HepG2 (cell line): ENCODE results near the gene ITGAE. TPM values are rescaled to one million over a fixed set of nuclear protein-coding genes. Genes with fewer than 3 reads are reported as not detected.
A peak's percentile ranks its signal among the peaks of the same experiment; 100 is the strongest.

Source experiments
- AGO1 ChIP-seq: fragments of 200-400 bp; formaldehyde crosslinking; IDR thresholded peaks from 2 replicates; pipeline ENCODE4 v1.6.1; 2017; ENCODE audit warnings: mild to moderate bottlenecking, low read depth, low read length, moderate library complexity; ENCODE audit not compliant: poor library complexity, severe bottlenecking
- ETV5 ChIP-seq: IDR thresholded peaks from 2 replicates; pipeline ENCODE4 v1.6.1; 2018; ENCODE audit warnings: missing biosample characterization, missing genetic modification reagents, inconsistent platforms, borderline replicate concordance
- KDM6A ChIP-seq: IDR thresholded peaks from 2 replicates; pipeline ENCODE4 v1.6.1; 2016; ENCODE audit warnings: low read depth
- SMAD9 ChIP-seq: sonication (generic); formaldehyde crosslinking; IDR thresholded peaks from 2 replicates; pipeline ENCODE4 v1.5.1; 2020; ENCODE audit warnings: mild to moderate bottlenecking, missing genetic modification reagents
- SP2 ChIP-seq: sonication (generic); formaldehyde crosslinking; IDR thresholded peaks from 2 replicates; pipeline ENCODE4 v1.5.1; 2020; ENCODE audit warnings: mild to moderate bottlenecking, missing genetic modification reagents
- STAG1 ChIP-seq: sonication (generic); formaldehyde crosslinking; IDR thresholded peaks from 2 replicates; pipeline ENCODE4 v1.4.0; 2020; ENCODE audit warnings: missing genetic modification reagents
- YY1 ChIP-seq: IDR thresholded peaks from 2 replicates; pipeline ENCODE4 v1.6.1; 2011; ENCODE audit warnings: low read length, low read depth, moderate library complexity, mild to moderate bottlenecking; ENCODE audit not compliant: insufficient read depth, insufficient replicate concordance
- ZFX ChIP-seq: sonication (generic); formaldehyde crosslinking; IDR thresholded peaks from 2 replicates; pipeline ENCODE4 v1.4.0; 2020; ENCODE audit warnings: mild to moderate bottlenecking, low read depth, missing genetic modification reagents, moderate library complexity
- ZFYVE20 ChIP-seq: sonication (generic); formaldehyde crosslinking; IDR thresholded peaks from 2 replicates; pipeline ENCODE4 v1.8.0; 2023; ENCODE audit warnings: low read depth, mild to moderate bottlenecking, moderate library complexity, missing genetic modification reagents, borderline replicate concordance
- ZMYM2 ChIP-seq: sonication (generic); formaldehyde crosslinking; IDR thresholded peaks from 2 replicates; pipeline ENCODE4 v1.8.0; 2022; ENCODE audit warnings: mild to moderate bottlenecking, missing genetic modification reagents
- ZNF382 ChIP-seq: sonication (generic); formaldehyde crosslinking; IDR thresholded peaks from 2 replicates; pipeline ENCODE4 v1.5.0; 2020; ENCODE audit warnings: missing genetic modification reagents, mild to moderate bottlenecking, borderline replicate concordance
- ZNF432 ChIP-seq: sonication (generic); formaldehyde crosslinking; IDR thresholded peaks from 2 replicates; pipeline ENCODE4 v1.5.0; 2020; ENCODE audit warnings: missing genetic modification reagents, mild to moderate bottlenecking, borderline replicate concordance
- polyA plus RNA-seq, 8 experiments: library from polyadenylated mRNA; depleted of rRNA in 3 of 8; stranded (reverse) in 7 of 8; unstranded in 1 of 8; fragments of >200 nt; fragmentation: Illumina TruSeq in 4 of 8; extraction: Trizol in 4 of 8; gene quantifications; 2 replicates each; pipeline versions ENCODE4 v1.2.1 to v1.2.3, GENCODE V29; 2011 to 2016; ENCODE audit warnings: low read depth in 4 of 8, missing spikeins in 1 of 8, mixed read lengths in 1 of 8; ENCODE audit not compliant: insufficient read depth in 1 of 8
- total RNA-seq, 5 experiments: library from RNA; depleted of rRNA; stranded (reverse); fragments of >200 nt; fragmentation: Illumina TruSeq; extraction: Trizol; gene quantifications; 2 replicates each; pipeline ENCODE4 v1.2.3, GENCODE V29; 2016; ENCODE audit warnings: low read depth in 1 of 5
- TF ChIP-seq, protein P1 (sequence below): sonication (generic); formaldehyde crosslinking; IDR thresholded peaks from 2 replicates; pipeline ENCODE4 v1.4.0; 2020; ENCODE audit warnings: mild to moderate bottlenecking, missing genetic modification reagents
- TF ChIP-seq, protein P2 (sequence below): sonication (generic); formaldehyde crosslinking; IDR thresholded peaks from 2 replicates; pipeline ENCODE4 v1.5.1; 2020; ENCODE audit warnings: mild to moderate bottlenecking, missing genetic modification reagents, borderline replicate concordance
- TF ChIP-seq, protein P3 (sequence below): sonication (generic); formaldehyde crosslinking; IDR thresholded peaks from 2 replicates; pipeline ENCODE4 v1.5.0; 2020; ENCODE audit warnings: mild to moderate bottlenecking, missing genetic modification reagents, borderline replicate concordance

Gene ITGAE
- total and polyA plus RNA-seq, 2 of the 13 experiments (the other 11 are each of a cell fraction or from before 2014, with no cell fraction given): 42.3 to 49.0 TPM

DNA sequence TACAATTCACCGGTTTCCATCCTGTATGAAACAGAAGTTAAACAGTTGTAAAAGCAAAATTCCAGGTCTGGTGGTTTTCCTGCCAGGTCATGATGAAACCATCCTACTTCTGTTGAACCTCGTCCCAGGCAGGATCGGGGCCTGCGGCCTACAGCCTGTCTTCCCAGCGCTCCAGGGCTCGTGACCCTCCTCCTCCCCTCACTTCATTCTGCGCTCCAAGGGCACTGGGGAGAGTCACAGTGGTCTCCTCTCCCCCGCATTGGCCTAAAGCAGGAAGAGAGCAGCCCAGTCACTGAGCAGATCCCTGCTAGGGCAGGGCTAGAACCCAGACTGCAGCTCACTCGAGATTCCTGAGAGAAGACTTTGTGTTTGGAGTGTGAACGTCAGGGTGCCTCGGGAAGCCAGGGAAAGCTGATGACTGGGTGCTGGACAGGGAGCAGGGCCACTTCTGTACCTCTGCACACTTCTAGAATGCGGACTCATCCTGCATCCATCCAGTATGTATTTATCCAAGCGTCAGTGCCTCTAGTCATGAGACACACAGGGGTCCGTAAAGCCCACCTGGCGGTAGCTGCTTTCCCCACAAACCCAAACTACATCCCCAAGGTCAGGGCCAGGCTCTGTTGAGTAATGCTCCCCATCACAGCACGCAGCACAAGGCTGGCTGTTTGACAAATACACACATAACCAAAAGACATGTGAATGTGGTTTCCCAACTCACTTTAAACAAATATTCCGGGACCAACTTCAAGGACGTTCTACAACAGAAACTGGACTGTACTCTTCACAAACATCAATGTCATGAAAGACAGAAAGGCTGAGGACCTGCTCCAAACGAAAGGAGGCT, 1.7 kb upstream of the ITGAE start (continued):
- TF ChIP-seq, protein P1, sequence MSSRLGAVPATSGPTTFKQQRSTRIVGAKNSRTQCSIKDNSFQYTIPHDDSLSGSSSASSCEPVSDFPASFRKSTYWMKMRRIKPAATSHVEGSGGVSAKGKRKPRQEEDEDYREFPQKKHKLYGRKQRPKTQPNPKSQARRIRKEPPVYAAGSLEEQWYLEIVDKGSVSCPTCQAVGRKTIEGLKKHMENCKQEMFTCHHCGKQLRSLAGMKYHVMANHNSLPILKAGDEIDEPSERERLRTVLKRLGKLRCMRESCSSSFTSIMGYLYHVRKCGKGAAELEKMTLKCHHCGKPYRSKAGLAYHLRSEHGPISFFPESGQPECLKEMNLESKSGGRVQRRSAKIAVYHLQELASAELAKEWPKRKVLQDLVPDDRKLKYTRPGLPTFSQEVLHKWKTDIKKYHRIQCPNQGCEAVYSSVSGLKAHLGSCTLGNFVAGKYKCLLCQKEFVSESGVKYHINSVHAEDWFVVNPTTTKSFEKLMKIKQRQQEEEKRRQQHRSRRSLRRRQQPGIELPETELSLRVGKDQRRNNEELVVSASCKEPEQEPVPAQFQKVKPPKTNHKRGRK (CRISPR knock-in tag): no peak
- TF ChIP-seq ZFX: peak; percentile 94
- TF ChIP-seq STAG1: no peak
- no peak for TF ChIP-seq ZNF432
- no peak for TF ChIP-seq ZFYVE20 (CRISPR knock-in tag)
- no peak for TF ChIP-seq SMAD9 (CRISPR knock-in tag)
- TF ChIP-seq ZNF382 (CRISPR knock-in tag): no peak
- peak; percentile 89 for TF ChIP-seq ZMYM2 (CRISPR knock-in tag)
- peak; percentile 96 for TF ChIP-seq KDM6A
- no peak for TF ChIP-seq SP2 (CRISPR knock-in tag)
- no peak for TF ChIP-seq YY1
- TF ChIP-seq, protein P2, sequence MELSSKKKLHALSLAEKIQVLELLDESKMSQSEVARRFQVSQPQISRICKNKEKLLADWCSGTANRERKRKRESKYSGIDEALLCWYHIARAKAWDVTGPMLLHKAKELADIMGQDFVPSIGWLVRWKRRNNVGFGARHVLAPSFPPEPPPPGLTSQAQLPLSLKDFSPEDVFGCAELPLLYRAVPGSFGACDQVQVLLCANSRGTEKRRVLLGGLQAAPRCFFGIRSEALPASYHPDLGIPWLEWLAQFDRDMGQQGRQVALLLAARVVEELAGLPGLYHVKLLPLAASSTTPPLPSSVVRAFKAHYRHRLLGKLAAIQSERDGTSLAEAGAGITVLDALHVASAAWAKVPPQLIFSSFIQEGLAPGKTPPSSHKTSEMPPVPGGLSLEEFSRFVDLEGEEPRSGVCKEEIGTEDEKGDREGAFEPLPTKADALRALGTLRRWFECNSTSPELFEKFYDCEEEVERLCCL (CRISPR knock-in tag): 0 out of 2 replicates have a peak, but pooled peaks have one; percentile 11
- peak; percentile 89 for TF ChIP-seq ETV5 (CRISPR knock-in tag)
- TF ChIP-seq, protein P3, sequence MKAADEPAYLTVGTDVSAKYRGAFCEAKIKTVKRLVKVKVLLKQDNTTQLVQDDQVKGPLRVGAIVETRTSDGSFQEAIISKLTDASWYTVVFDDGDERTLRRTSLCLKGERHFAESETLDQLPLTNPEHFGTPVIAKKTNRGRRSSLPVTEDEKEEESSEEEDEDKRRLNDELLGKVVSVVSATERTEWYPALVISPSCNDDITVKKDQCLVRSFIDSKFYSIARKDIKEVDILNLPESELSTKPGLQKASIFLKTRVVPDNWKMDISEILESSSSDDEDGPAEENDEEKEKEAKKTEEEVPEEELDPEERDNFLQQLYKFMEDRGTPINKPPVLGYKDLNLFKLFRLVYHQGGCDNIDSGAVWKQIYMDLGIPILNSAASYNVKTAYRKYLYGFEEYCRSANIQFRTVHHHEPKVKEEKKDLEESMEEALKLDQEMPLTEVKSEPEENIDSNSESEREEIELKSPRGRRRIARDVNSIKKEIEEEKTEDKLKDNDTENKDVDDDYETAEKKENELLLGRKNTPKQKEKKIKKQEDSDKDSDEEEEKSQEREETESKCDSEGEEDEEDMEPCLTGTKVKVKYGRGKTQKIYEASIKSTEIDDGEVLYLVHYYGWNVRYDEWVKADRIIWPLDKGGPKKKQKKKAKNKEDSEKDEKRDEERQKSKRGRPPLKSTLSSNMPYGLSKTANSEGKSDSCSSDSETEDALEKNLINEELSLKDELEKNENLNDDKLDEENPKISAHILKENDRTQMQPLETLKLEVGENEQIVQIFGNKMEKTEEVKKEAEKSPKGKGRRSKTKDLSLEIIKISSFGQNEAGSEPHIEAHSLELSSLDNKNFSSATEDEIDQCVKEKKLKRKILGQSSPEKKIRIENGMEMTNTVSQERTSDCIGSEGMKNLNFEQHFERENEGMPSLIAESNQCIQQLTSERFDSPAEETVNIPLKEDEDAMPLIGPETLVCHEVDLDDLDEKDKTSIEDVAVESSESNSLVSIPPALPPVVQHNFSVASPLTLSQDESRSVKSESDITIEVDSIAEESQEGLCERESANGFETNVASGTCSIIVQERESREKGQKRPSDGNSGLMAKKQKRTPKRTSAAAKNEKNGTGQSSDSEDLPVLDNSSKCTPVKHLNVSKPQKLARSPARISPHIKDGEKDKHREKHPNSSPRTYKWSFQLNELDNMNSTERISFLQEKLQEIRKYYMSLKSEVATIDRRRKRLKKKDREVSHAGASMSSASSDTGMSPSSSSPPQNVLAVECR (CRISPR knock-in tag): peak; percentile 75; the same call in 1 of the 2 replicates
- TF ChIP-seq AGO1: no peak
